ENCODE results near the gene NR1D1. TPM values are rescaled to one million over a fixed set of nuclear protein-coding genes. Genes with fewer than 3 reads are reported as not detected.
A peak's percentile ranks its signal among the peaks of the same experiment; 100 is the strongest.

NR1D1 gene
- total RNA-seq, 6 donors from 2014 or later = 3.8 to 24.7 (median 15.8) TPM

- no peak for DNase-seq
- peaks cover 48 to 55% (median 49%) of the 10 kb centered on the region in 4 donors for H3K4me1 ChIP-seq
Measured at GRCh38 chr17:40113907-40114245, 13.5 kb upstream of the NR1D1 start.

GRCh38 chr17:40113110-40113906 lies 12.9 kb upstream of the NR1D1 start:
- TF ChIP-seq POLR2AphosphoS5 (IDR thresholded peaks at IDR 0.05) (peak; percentile 81 to 91), CTCF (IDR thresholded peaks at IDR 0.05) (peak; percentile 85 to 98 (median 94)), POLR2A (IDR thresholded peaks at IDR 0.05) (no peak), EP300 (IDR thresholded peaks at IDR 0.05) (peak in 1 of 4 donors; percentile 32)
- Histone ChIP-seq H3K27ac (peak overlapping the region; percentile 91 to 97 (median 93)), H3K9me3 (no peaks in the 10 kb centered on the region), H3K4me3 (peak overlapping the region; percentile 36 to 53 (median 48)), H3K36me3 (no peaks in the 10 kb centered on the region), H3K27me3 (no peaks in the 10 kb centered on the region), H3K4me1 (peaks cover 54 to 61% (median 54%) of the 10 kb centered on the region in 4 donors)
- DNase-seq (peak; percentile 62 to 94), ATAC-seq (ENCODE audit: low FRiP score in 2 of 2) (peak; percentile 88 to 92)
- WGBS, 2 donors = 1% methylated on average over 17 of the region's 17 CpGs

More at GRCh38 chr17:40113907-40114245, 13.5 kb upstream of the NR1D1 start:
- peak overlapping the region in 1 of 4 donors; percentile 53 for H3K4me3 ChIP-seq
- 43 to 60% methylated on average over 5 of the region's 5 CpGs for WGBS, 2 donors
- no peaks in the 10 kb centered on the region for H3K36me3 ChIP-seq
- TF ChIP-seq CTCF (IDR thresholded peaks at IDR 0.05) = no peak
- no peaks in the 10 kb centered on the region for H3K9me3 ChIP-seq
- peak overlapping the region; percentile 66 to 97 (median 91) for H3K27ac ChIP-seq
- no peak for ATAC-seq (ENCODE audit: low FRiP score in 2 of 2)
- no peaks in the 10 kb centered on the region for H3K27me3 ChIP-seq

- Histone ChIP-seq H3K27ac (peak overlapping the region; percentile 91 to 97 (median 93)), H3K27me3 (no peaks in the 10 kb centered on the region), H3K36me3 (no peaks in the 10 kb centered on the region), H3K9me3 (no peaks in the 10 kb centered on the region), H3K4me1 (peaks cover 59 to 67% (median 60%) of the 10 kb centered on the region in 4 donors), H3K4me3 (no peak overlapping the region)
- ATAC-seq (ENCODE audit: low FRiP score in 2 of 2) = peak in 1 of 2 donors; percentile 7
- WGBS, 2 donors = 55 to 57% methylated on average over 4 of the region's 4 CpGs
- DNase-seq = no peak
- TF ChIP-seq POLR2AphosphoS5 (IDR thresholded peaks at IDR 0.05) (no peak), POLR2A (IDR thresholded peaks at IDR 0.05) (no peak), CTCF (IDR thresholded peaks at IDR 0.05) (no peak), EP300 (IDR thresholded peaks at IDR 0.05) (no peak)
Measured at GRCh38 chr17:40112718-40113109, 12.3 kb upstream of the NR1D1 start.

- no peak for TF ChIP-seq EP300 (IDR thresholded peaks at IDR 0.05)
- TF ChIP-seq CTCF (IDR thresholded peaks at IDR 0.05) = no peak
- no peak for TF ChIP-seq POLR2A (IDR thresholded peaks at IDR 0.05)
- TF ChIP-seq POLR2AphosphoS5 (IDR thresholded peaks at IDR 0.05) = no peak
- no peaks in the 10 kb centered on the region for H3K27me3 ChIP-seq
- DNase-seq = no peak
- H3K9me3 ChIP-seq = no peaks in the 10 kb centered on the region
- WGBS, 2 donors = 18% methylated on average over 2 of the region's 2 CpGs
- H3K4me3 ChIP-seq = no peak overlapping the region
- no peaks in the 10 kb centered on the region for H3K36me3 ChIP-seq
- no peak for ATAC-seq (ENCODE audit: low FRiP score in 2 of 2)
- H3K4me1 ChIP-seq = peaks cover 64 to 71% (median 65%) of the 10 kb centered on the region in 4 donors
- H3K27ac ChIP-seq = peak overlapping the region; percentile 91 to 97 (median 93)
Measured at GRCh38 chr17:40112191-40112711, 11.9 kb upstream of the NR1D1 start.

Data from upper lobe of left lung (tissue), 6 donors.